Measurements from ENCODE around the gene CCL16.

Gene CCL16

GRCh38 chr17:35931794-35932425 lies 49.4 kb downstream of the CCL16 start:
- in situ Hi-C loops (cut with HindIII; ENCODE audit: low sequenced_read_pairs): no loop called here
- TF ChIP-seq CTCF (IDR thresholded peaks at IDR 0.05; ENCODE audit: low read depth, low read length): no peak
- peak; percentile 34 for DNase-seq (ENCODE audit: low read depth, low spot score)
- no peak overlapping the region for H3K4me3 ChIP-seq (ENCODE audit: low read depth, low read length)

GRCh38 chr17:35930211-35931065 lies 50.9 kb downstream of the CCL16 start, which contains the start of gene RDM1:
Gene RDM1, minus strand, starts transcription at chr17:35930773. Its CDS starts 46 bp downstream, at chr17:35930727.
- H3K4me3 ChIP-seq (ENCODE audit: low read depth, low read length): peak within 1 kb of the TSS; percentile 51
- DNase-seq (ENCODE audit: low read depth, low spot score): peak; percentile 42
- in situ Hi-C loops (cut with HindIII; ENCODE audit: low sequenced_read_pairs): no loop called here
- TF ChIP-seq CTCF (IDR thresholded peaks at IDR 0.05; ENCODE audit: low read depth, low read length): no peak

- in situ Hi-C loops (cut with HindIII; ENCODE audit: low sequenced_read_pairs): no loop called here
- H3K4me3 ChIP-seq (ENCODE audit: low read depth, low read length): no peak overlapping the region
- no peak for DNase-seq (ENCODE audit: low read depth, low spot score)
- no peak for TF ChIP-seq CTCF (IDR thresholded peaks at IDR 0.05; ENCODE audit: low read depth, low read length)
Observed at GRCh38 chr17:35927714-35928113, 53.6 kb downstream of the CCL16 start.

All from astrocyte of the spinal cord (primary cell).